ENCODE measurements around the gene LATS1.

DNA sequence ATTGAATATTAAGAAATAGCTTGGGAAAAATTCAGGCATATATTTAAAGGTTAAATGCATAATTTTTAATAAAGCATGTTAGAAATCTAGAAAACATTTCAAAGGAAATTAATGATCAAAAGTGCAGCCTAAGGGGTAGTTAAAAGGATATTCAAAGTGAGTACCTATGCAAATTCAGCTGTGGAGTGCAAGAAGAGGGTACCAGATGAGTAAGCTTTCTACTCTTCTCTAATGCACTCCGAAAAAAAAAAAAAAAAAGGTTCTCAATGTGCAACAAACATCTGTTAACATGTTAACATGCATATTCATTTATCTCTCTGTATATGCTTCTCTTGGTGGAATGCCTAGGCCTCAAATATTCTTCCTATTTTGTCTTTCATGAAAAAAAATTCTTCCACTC lies 37.4 kb downstream of the LATS1 start:
- TF ChIP-seq, protein P1, sequence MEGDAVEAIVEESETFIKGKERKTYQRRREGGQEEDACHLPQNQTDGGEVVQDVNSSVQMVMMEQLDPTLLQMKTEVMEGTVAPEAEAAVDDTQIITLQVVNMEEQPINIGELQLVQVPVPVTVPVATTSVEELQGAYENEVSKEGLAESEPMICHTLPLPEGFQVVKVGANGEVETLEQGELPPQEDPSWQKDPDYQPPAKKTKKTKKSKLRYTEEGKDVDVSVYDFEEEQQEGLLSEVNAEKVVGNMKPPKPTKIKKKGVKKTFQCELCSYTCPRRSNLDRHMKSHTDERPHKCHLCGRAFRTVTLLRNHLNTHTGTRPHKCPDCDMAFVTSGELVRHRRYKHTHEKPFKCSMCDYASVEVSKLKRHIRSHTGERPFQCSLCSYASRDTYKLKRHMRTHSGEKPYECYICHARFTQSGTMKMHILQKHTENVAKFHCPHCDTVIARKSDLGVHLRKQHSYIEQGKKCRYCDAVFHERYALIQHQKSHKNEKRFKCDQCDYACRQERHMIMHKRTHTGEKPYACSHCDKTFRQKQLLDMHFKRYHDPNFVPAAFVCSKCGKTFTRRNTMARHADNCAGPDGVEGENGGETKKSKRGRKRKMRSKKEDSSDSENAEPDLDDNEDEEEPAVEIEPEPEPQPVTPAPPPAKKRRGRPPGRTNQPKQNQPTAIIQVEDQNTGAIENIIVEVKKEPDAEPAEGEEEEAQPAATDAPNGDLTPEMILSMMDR (IDR thresholded peaks at IDR 0.05; ENCODE audit: low read depth, low read length, missing input control) = no peak
- TF ChIP-seq YY1 (IDR thresholded peaks at IDR 0.05) (no peak), GABPA (IDR thresholded peaks at IDR 0.05 in 1 of 2, conservative IDR thresholded peaks at IDR 0.05 in 1 of 2) (no peak), JUND (IDR thresholded peaks at IDR 0.05) (no peak), TAF1 (conservative IDR thresholded peaks at IDR 0.05) (no peak), FOXA1 (IDR thresholded peaks at IDR 0.05) (no peak), HNF4G (IDR thresholded peaks at IDR 0.05) (no peak), RAD21 (IDR thresholded peaks at IDR 0.05) (no peak)
- TF ChIP-seq, protein P2, sequence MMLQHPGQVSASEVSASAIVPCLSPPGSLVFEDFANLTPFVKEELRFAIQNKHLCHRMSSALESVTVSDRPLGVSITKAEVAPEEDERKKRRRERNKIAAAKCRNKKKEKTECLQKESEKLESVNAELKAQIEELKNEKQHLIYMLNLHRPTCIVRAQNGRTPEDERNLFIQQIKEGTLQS (IDR thresholded peaks at IDR 0.05) = no peak
- TF ChIP-seq, protein P3, sequence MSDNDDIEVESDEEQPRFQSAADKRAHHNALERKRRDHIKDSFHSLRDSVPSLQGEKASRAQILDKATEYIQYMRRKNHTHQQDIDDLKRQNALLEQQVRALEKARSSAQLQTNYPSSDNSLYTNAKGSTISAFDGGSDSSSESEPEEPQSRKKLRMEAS (IDR thresholded peaks at IDR 0.05) = no peak
- TF ChIP-seq, protein P4, sequence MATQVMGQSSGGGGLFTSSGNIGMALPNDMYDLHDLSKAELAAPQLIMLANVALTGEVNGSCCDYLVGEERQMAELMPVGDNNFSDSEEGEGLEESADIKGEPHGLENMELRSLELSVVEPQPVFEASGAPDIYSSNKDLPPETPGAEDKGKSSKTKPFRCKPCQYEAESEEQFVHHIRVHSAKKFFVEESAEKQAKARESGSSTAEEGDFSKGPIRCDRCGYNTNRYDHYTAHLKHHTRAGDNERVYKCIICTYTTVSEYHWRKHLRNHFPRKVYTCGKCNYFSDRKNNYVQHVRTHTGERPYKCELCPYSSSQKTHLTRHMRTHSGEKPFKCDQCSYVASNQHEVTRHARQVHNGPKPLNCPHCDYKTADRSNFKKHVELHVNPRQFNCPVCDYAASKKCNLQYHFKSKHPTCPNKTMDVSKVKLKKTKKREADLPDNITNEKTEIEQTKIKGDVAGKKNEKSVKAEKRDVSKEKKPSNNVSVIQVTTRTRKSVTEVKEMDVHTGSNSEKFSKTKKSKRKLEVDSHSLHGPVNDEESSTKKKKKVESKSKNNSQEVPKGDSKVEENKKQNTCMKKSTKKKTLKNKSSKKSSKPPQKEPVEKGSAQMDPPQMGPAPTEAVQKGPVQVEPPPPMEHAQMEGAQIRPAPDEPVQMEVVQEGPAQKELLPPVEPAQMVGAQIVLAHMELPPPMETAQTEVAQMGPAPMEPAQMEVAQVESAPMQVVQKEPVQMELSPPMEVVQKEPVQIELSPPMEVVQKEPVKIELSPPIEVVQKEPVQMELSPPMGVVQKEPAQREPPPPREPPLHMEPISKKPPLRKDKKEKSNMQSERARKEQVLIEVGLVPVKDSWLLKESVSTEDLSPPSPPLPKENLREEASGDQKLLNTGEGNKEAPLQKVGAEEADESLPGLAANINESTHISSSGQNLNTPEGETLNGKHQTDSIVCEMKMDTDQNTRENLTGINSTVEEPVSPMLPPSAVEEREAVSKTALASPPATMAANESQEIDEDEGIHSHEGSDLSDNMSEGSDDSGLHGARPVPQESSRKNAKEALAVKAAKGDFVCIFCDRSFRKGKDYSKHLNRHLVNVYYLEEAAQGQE (IDR thresholded peaks at IDR 0.05) = no peak
